HG03457 (cell line): ENCODE data around the gene FGFR1OP2.

ENCODE experiments used
- ATAC-seq: cut with Tn5 transposase; IDR thresholded peaks from one replicate; pipeline ENCODE4 v1.9.1; 2021; ENCODE audit warnings: moderate number of reproducible peaks; ENCODE audit not compliant: unreplicated experiment

Gene FGFR1OP2

DNA sequence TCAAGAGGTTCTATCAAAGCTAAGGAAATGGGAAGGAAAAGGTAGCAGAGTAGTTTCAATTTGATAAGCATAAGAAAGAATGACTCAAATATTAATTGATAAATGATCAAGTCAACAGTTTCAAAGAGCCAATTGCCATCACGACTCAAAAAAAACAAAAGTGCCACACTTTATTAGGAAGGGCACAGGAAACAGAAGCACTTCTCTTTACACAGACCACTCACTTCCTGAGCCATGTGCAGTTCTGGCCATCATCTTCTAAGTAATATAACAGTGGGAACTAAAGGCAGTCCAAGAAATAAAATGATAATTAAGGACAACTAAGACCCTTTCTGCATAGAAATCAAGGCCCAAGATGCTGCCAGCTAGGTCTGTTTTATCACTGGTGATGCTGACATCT is 62.7 kb downstream of the FGFR1OP2 start:
- ATAC-seq, result no peak

DNA sequence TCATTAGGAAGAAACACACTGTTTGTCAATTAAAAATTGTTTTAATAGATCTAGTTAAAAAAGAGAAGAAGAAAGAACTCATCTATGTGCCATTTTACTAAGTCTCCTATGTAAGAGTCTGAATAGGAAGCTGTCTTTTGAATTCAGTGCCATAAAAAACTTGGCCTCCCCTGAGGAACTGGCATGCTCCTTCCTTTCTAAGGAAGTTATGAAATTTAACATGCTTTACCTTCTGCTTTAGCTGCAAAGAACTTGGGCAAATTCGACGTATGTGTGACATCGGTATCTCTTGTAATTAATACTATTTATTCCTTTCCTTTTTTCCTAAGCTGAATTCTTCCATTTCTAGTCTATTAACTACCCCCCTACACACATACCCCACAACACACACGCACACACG is 63.4 kb downstream of the FGFR1OP2 start:
- no peak for ATAC-seq

DNA sequence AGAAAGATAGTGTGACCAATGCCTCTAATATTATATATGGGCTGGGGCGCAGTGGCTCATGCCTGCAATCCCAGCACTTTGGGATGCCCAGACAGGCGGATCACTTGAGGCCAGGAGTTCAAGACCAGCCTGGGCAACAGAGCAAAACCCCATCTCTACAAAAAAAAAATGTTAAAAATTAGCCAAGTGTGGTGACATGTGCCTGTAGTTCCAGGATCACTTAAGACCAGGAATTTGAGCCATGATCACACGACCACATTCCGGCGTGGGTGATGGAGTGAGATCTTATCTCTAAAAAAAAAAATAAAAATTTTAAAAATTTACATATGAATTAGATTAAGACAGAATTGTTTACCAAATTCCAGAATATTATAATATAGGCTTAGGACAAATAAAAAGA is 63.9 kb downstream of the FGFR1OP2 start:
- ATAC-seq, result no peak

DNA sequence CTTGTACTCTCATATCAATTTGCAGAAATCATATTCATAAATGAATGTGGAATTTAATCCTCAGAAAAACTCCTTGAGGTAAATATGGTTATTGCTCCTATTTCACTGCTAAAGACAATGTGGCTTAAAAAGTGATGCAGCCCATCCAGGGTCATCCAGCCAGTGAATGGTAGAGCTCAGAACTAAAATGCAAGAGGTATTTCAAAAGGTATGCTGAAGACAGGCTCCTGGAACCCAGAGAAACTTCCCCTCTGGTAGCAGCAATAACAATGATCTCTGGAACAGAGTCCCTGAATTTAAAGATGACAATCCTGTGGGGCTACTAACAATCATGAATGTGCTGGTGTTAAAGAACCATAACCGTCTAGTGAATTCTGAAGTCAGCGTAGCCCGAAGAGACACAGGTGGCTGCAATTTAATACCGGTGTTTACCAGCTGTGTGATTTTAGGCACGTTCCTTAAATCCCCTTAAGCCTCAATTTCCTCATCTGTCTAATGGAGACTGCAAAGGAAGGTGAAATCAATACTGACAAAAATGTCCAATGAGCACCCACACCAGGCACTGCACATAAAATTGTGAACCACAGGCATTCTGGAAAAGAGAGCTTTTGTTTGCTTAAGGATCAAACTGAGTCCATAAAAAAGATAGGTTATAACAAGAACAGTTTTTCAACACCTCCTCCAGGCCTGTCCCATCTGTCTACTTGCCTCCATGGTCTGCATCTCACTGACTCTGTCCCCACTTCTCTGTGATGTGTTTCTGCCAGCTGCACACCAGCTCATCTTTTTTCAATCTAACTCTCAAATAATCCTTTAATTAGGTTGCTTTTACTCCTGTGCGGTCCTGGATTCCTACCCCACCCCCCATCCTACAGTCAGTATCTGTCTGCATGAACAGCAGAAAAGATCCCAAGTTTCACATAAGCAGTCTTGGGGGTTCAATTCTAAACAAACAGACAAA is 65.4 kb downstream of the FGFR1OP2 start:
- ATAC-seq, result no peak

DNA sequence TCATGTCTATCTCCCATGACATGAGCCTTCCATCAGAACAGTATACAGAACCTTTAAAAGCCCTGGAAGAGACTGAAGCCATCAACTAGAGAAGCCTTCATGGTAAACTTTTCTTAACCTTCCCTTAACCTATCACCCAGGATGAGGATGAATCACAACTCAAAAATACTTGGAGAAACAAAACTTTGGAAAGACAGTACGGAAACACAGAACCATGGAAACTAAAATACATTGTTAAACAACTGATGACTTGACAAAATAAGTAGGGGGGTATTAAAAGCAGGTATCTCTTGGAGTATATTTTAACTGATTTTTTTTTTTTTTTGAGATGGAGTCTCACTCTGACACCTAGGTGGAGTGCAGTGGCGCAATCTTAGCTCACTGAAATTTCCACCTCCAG is 67.2 kb downstream of the FGFR1OP2 start:
- no peak for ATAC-seq

DNA sequence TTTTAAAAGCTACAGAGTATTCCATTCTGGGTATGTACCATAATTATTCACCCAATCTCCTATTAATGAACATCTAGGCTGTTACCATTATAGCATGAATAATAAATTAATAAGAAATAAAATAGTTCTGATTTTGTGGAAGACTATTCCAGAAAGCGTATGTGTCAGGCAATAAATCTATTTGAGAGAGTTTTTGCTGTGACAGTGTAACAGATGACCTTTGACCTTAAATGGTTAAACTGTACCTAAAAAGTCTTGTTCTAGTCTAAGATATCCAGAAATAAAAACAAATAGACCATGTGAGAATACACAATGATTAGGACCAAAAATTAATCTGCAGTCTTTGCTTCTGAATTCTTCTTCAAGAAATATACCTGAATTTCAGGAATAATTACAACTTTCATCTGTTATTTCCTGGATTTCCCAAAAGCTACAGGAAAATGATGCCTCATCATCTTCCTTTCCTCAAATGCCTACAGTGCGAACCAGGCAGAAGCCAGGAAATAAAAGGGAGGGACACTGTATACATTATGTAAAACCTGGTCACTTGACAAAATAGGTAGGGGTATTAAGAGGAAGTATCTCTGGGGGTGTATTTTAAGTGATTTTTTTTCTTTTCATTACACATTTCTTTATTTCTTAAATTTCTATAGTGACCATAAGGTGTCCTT is 68.7 kb downstream of the FGFR1OP2 start:
- ATAC-seq, result no peak

DNA sequence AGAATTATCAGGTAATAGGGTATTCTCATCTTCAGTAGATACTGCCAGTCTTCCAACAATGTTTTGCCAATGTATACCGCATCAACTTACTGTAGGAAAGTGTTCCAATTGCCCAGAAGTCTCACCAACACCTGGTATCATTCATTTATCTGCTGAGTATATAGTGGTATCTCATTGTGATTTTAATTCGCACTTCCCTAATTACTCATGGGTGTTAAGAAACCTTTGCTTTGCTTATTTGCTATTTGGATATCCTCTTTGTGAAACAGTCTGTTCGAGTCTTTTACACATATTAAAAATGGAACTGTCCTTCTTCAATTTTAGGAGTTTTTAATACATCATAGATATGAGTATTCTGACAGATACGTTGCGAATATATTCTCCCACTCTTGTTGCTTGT is 69.8 kb downstream of the FGFR1OP2 start:
- no peak for ATAC-seq

DNA sequence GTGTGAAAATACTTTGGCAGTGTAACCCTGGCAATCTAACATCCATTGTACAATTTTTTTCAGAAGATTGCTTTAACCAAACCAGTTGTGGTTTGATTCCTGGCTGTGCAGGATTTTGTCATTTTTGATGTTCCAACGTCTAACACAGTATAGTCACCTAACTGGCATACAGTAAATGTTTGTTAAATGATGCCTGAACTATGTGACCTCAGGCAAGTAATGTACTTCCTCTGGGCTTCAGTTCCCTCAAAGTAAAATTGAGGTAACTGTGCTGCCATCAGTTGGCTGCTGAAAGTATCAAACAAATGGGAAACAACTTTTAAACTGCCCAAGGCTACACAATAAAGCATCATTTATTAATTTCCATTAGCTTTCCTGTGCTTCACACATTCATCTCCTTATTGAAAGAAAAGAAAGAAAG is 71.6 kb downstream of the FGFR1OP2 start:
- no peak for ATAC-seq

DNA sequence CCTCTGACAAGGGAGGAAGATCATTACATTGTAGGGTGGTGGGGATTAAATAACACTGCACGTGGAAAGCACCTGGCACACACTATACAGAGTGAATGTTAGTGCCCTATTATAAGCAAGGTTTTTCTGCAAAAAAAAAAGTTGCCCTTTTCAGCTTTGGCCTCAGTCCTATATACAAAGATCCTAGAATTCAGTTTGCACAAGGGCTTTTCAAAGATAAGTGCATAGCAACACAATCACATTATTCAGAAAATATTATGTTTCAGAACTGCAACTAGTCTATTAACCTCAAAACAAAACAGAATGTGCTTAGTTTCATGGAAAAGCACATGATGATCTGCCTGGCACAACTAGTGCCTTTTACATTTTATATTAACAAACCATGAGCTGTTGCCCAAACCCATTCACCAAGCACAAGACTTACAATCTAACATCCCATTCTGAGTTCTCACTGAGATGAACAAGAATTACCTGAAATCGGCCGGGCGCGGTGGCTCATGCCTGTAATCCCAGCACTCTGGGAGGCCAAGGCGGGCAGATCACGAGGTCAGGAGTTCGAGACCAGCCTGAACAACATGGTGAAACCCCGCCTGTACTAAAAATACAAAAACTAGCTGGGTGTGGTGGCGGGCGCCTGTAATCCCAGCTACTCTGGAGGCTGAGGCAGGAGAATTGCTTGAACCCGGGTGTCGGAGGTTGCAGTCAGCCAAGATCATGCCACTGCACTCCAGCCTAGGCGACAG is 74.1 kb downstream of the FGFR1OP2 start:
- no peak for ATAC-seq

DNA sequence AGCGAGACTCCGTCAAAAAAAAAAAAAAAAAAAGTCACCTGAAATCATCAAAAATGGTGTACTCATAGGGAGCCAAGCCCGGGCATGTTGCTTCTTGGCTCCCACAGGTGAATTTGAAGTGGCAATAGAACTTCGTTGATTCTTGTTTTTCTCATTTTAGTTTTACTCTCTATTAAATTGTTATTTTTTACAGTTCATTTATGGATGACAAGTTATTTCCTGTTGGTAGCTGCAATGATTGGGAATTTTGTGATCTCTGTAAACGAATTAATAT is 74.6 kb downstream of the FGFR1OP2 start:
- no peak for ATAC-seq

DNA sequence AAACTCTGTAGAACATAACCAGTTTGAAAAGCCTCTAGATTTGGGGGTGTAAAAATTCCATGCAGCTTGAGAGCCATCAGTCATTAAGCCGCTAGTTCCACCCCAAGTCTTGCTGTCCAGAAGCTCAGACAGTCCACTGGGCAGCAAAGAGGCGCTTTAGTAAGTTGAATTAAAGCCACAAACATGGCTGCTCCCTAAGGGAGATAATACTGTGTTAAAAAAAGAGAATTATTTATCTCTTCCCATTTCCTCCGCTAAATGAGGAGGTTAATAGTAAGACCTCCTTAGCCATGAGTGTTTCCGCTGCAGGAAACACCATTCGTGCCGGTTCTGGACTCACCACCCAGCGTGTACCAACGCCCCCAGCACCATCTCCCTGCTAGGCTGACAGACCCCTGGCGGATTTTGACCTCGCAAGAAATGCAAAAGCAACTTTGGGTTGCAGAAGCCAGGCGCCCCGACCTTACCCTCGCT is 75.4 kb downstream of the FGFR1OP2 start:
- peak; percentile 4 for ATAC-seq

DNA sequence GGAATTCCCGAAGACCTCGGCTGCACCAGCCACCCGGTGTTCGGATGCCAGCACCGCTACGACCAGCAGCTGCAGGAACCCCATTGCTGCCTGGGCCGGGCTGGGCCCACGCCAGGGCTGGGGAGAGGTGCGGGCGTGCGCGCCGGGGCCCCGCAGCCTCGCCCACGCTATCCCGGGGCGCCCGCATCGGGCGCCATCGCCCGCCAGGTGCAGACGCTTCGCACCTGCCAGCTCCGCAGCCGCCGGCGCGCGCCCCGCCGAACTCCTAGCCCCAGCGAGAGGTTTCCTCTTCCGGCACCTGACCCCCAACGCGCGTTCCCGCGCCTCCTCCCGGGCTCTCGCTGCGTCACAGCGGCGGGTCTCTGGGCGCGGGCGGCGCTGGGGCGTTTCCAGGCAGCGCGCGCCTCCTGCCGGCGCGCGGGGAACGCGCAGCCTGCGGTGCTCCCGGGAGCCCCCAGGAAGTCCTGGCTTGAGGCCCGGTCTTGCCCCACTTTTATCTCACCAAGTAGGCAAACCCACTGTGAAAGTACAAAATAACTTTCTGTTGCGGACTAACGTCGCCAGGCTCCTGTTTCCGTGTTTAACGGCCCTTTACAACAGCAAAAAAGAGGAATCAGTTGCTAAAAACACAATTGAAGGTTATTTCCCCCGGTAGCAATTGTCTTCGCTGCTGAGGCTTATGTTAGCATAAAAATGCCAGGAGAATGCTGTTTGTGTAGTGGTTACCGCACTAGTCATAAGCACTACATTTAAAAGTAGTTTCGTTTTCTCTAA is 76.0 kb downstream of the FGFR1OP2 start, which contains the start of gene TM7SF3:
TM7SF3 (minus strand) TSS at position 300 of the 774 bp plus-strand sequence; CDS start at position 84, 216 bp downstream.
- ATAC-seq, result peak; percentile 80

DNA sequence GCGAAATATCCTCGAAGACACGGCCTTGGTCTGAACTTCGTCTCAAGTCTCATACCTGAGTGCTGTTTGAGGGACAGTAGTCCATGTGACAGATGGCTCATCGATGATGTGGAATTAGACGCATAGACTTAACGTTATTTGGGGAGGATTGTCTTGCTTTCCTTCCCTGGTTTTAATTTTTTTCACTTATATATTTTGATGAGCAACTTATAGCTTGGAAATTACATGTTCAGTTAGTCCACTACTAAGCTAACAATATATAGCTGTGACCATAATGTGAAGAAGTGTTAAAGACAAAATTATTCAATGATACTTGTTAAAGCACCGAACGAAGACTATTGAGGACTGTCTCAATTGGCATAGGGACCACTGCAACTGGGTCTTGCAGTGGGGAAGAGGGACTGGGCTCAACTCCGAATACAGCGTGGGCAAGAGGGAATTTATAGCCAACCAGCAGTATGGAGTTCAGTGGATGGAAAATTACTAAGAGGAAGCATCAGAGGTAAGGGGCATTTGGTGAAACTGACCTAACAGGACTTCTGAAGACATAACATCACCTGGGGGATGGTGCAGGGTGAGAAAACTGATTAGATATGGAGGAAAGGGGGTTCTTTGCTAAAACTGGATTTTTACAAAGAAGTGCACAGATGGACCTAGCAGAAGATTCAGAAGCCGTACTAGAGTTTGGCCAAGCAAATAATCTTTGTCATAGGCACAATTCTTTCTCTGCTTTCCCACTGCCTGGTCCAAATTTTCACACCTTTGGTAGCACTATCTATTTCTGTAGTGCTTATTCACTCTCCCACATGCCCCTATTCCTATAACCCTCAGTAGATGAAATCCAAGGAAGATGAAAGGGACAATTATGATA is 76.8 kb downstream of the FGFR1OP2 start:
- no peak for ATAC-seq

DNA sequence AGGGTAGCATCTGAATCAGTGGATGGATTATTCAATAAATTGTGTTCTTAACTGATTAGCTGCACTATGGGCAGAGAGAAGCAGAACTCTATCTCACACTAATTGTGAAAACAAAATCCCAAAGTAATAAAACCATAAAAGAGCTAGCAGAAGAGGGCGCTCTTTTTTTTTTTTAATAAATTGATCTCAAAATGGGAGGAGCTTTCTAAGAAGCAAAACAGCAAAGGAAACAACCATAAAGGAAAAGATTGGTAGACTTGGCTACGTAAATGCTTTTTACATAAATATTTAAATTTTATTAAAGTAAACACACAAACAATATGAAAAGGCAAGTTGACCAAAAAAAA is 77.4 kb downstream of the FGFR1OP2 start:
- no peak for ATAC-seq
